ENCODE data around the gene ANKS1B.

- TF ChIP-seq POLR2A (IDR thresholded peaks at IDR 0.05) (no peak), CTCF (IDR thresholded peaks at IDR 0.05) (no peak)
These were observed 335.2 kb downstream of the ANKS1B start for GRCh38 chr12:99649551-99649950.
